ENCODE results near the gene GPR87.

The GPR87 gene, protein sequence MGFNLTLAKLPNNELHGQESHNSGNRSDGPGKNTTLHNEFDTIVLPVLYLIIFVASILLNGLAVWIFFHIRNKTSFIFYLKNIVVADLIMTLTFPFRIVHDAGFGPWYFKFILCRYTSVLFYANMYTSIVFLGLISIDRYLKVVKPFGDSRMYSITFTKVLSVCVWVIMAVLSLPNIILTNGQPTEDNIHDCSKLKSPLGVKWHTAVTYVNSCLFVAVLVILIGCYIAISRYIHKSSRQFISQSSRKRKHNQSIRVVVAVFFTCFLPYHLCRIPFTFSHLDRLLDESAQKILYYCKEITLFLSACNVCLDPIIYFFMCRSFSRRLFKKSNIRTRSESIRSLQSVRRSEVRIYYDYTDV

DNA sequence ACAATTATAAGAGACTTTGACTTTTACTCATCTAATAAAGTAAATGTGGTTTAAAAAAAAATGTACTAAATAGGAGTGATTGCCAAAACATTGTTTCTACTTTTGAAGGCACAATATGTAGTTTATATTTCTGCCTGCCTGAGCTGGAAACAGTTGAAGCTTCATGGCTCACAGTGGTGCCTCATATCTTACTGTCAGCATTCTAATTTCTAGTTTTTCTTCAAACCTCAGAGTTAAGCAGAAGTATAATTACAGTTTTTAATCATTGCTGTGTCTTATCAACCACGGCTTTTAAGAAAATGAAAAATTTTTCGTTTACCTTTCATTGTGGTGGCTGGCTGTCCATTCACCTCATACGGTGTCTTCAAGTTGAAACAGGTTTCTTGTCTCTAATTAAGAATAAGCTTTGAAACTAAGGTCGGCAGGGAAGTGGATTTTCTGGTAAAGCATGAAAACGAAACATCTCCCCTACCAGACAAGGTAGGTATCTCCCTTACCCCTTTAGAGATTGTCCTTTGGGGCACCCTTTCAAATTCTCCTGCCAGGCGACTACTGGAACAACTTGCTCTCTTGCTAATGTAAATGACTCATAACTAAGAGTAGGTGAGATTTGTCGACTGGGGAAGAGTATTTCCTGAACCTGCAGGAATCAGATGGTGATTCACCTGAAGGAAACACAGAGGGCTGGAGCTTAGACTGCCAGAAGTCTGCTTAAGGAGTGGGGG is at the start of gene GPR87:
Gene GPR87, minus strand, starts transcription at position 554 of the 725 bp plus-strand sequence. CDS start 16,720 bp downstream, outside the sequence.
- no peak for DNase-seq
- TF ChIP-seq, protein P1, sequence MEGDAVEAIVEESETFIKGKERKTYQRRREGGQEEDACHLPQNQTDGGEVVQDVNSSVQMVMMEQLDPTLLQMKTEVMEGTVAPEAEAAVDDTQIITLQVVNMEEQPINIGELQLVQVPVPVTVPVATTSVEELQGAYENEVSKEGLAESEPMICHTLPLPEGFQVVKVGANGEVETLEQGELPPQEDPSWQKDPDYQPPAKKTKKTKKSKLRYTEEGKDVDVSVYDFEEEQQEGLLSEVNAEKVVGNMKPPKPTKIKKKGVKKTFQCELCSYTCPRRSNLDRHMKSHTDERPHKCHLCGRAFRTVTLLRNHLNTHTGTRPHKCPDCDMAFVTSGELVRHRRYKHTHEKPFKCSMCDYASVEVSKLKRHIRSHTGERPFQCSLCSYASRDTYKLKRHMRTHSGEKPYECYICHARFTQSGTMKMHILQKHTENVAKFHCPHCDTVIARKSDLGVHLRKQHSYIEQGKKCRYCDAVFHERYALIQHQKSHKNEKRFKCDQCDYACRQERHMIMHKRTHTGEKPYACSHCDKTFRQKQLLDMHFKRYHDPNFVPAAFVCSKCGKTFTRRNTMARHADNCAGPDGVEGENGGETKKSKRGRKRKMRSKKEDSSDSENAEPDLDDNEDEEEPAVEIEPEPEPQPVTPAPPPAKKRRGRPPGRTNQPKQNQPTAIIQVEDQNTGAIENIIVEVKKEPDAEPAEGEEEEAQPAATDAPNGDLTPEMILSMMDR (IDR thresholded peaks at IDR 0.05; ENCODE audit: low read depth, low read length), result no peak
- Histone ChIP-seq H3K27ac (no peak within 1 kb of the TSS), H3K4me3 (ENCODE audit: low read depth, low read length) (no peak within 1 kb of the TSS), H3K9me3 (ENCODE audit: severe bottlenecking) (no peaks in the 10 kb centered on the region), H3K36me3 (no peaks in the 10 kb centered on the region), H3K27me3 (ENCODE audit: insufficient read depth, low read depth, severe bottlenecking) (no peaks in the 10 kb centered on the region)

DNA sequence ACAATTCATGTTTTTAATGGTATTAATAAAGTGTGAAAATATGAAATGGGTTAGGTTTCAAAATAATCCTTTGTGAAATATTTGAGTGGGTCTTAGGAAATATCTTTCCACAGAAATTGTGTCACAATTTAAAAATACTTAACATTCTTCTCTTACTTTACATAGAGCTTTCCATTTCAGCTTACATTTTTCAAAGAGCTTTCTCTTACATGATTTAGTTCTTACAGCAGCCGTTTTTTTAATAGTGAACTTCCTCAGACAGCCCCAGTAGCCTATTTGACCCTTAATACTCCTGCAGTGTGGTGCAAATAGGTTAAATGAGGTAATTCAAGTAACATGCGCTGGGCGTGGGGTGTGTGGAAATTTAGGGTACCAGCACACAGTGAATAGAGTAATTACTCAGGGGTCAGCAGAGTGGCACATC is 46.1 kb upstream of the GPR87 start:
- no peaks in the 10 kb centered on the region for H3K36me3 ChIP-seq
- no peak overlapping the region for H3K27ac ChIP-seq
- H3K27me3 ChIP-seq (ENCODE audit: insufficient read depth, low read depth, severe bottlenecking), result no peaks in the 10 kb centered on the region
- H3K9me3 ChIP-seq (ENCODE audit: severe bottlenecking), result no peaks in the 10 kb centered on the region
- no peak for DNase-seq
- H3K4me3 ChIP-seq (ENCODE audit: low read depth, low read length), result no peak overlapping the region
- TF ChIP-seq, protein P1 (IDR thresholded peaks at IDR 0.05; ENCODE audit: low read depth, low read length), result no peak

DNA sequence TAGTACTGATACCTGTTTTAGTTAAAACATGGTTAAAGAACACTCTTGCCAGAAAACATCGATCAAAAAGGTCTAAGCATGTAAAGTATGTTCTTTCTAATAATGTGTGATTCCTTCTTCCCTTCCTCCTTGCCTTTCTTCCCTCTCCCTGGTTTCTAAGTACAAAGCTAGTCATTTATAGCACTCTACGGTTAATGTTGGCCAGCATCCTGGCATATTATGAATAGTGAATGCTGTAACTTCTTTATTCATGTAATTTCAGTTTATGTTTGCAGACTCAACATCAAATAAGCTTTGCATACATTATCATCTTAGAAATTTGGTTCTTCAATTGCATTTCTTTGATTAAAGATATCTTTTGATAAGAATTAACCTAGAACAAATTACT is 40.8 kb upstream of the GPR87 start:
- H3K36me3 ChIP-seq, result no peaks in the 10 kb centered on the region

DNA sequence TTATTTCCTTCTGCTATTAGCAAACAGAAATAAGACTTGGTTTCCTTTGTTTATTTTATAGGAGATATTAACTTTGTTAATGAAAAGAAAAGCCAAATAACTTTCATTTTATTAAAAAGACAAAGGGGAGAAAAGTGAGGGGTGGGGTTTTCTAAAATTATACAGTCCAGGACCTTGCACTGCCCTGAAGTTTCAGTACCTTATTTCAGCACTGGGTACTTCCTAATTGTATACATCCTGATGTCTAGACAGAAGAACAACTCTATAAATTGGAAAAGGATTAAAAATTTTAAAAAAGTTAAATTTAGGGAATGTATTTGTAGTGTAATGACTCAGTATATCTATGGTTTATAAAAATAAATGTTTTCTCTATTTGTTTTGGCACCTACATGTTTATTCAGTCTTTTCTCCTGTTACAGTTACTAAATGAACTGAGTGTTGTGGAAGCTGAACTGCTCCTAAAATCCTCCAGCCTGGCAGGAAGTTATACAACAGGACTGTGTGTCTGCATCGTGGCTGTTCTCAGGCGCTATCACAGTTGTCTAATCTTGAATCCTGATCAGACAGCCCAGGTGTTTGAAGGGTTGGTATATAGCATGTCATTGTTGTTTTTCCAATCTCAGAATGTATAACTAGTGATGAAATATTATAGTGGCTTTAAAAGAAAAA is 40.3 kb upstream of the GPR87 start:
- H3K27me3 ChIP-seq (ENCODE audit: insufficient read depth, low read depth, severe bottlenecking), result no peaks in the 10 kb centered on the region
- TF ChIP-seq, protein P1 (IDR thresholded peaks at IDR 0.05; ENCODE audit: low read depth, low read length), result no peak
- no peaks in the 10 kb centered on the region for H3K9me3 ChIP-seq (ENCODE audit: severe bottlenecking)
- no peak for DNase-seq
- H3K4me3 ChIP-seq (ENCODE audit: low read depth, low read length), result no peak overlapping the region
- H3K36me3 ChIP-seq, result no peaks in the 10 kb centered on the region
- H3K27ac ChIP-seq, result no peak overlapping the region

More for the DNA sequence above, 40.8 kb upstream of the GPR87 start:
- TF ChIP-seq, protein P1 (IDR thresholded peaks at IDR 0.05; ENCODE audit: low read depth, low read length), result no peak
- Histone ChIP-seq H3K27me3 (ENCODE audit: insufficient read depth, low read depth, severe bottlenecking) (no peaks in the 10 kb centered on the region), H3K4me3 (ENCODE audit: low read depth, low read length) (no peak overlapping the region), H3K9me3 (ENCODE audit: severe bottlenecking) (no peaks in the 10 kb centered on the region), H3K27ac (no peak overlapping the region)
- DNase-seq, result no peak

DNA sequence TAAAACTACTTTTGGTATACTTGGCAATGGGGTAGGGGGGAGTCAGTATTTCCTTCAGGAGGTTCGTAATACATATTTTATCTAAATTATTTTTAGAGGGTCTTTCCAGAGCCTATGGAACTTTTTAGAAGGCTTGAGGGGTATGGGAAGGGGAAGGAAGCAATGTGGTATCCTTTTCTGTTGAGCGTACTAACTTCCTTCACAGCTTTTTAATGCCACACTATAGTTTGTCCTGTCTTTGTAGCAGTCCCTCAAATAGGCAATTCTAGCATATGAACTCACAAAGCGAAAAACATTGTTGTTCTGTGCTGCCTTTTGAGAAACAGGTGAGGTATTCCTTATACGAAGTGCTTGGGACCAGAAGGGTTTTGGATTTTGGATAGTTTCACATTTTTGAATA is 35.0 kb upstream of the GPR87 start:
- H3K36me3 ChIP-seq, result no peaks in the 10 kb centered on the region
- no peak overlapping the region for H3K27ac ChIP-seq
- H3K27me3 ChIP-seq (ENCODE audit: insufficient read depth, low read depth, severe bottlenecking), result no peaks in the 10 kb centered on the region
- no peak for DNase-seq
- no peak overlapping the region for H3K4me3 ChIP-seq (ENCODE audit: low read depth, low read length)
- no peaks in the 10 kb centered on the region for H3K9me3 ChIP-seq (ENCODE audit: severe bottlenecking)
- TF ChIP-seq, protein P1 (IDR thresholded peaks at IDR 0.05; ENCODE audit: low read depth, low read length), result no peak

Data from WERI-Rb-1 (cell line).